Breast epithelium (tissue), 3 donors: ENCODE data around the gene SFXN5.

Source experiments
- POLR2A ChIP-seq: fragments of 450-650 bp; IDR thresholded peaks from one replicate; pipeline ENCODE4 v1.6.1; 2016; ENCODE audit warnings: antibody characterized with exemption, mild to moderate bottlenecking, moderate library complexity
- TF ChIP-seq, protein P1 (sequence below), 3 donors: fragments of 450-650 bp; IDR thresholded peaks; one replicate each; pipeline ENCODE4 v1.5.1; 2016 to 2017; ENCODE audit warnings: antibody characterized with exemption in 3 of 3, mild to moderate bottlenecking in 3 of 3, moderate library complexity in 3 of 3

DNA sequence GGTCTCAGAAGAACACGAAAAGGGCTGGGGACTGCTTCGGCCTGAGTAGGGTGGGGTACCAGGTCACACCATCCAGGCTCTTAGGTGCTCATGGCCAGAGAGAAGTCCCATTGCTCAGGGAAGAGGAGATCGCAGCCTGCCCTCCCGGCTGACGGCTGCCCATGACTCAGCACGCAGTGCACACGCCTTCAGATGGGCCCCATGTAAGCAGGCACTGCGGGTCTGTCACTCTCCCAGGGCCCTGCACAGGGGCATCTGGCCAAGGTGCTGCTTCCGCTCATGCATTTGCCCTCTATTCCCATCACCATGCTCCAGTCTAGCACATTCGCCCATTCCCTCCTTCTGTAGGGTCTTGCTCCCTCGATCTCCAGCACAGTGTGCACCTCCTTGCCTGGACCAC lies 34.7 kb downstream of the SFXN5 start:
- TF ChIP-seq POLR2A: no peak
- TF ChIP-seq, protein P1, sequence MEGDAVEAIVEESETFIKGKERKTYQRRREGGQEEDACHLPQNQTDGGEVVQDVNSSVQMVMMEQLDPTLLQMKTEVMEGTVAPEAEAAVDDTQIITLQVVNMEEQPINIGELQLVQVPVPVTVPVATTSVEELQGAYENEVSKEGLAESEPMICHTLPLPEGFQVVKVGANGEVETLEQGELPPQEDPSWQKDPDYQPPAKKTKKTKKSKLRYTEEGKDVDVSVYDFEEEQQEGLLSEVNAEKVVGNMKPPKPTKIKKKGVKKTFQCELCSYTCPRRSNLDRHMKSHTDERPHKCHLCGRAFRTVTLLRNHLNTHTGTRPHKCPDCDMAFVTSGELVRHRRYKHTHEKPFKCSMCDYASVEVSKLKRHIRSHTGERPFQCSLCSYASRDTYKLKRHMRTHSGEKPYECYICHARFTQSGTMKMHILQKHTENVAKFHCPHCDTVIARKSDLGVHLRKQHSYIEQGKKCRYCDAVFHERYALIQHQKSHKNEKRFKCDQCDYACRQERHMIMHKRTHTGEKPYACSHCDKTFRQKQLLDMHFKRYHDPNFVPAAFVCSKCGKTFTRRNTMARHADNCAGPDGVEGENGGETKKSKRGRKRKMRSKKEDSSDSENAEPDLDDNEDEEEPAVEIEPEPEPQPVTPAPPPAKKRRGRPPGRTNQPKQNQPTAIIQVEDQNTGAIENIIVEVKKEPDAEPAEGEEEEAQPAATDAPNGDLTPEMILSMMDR (IDR thresholded peaks at IDR 0.05): no peak
